ENCODE measurements around the gene EFCAB6.

The EFCAB6 gene

DNA sequence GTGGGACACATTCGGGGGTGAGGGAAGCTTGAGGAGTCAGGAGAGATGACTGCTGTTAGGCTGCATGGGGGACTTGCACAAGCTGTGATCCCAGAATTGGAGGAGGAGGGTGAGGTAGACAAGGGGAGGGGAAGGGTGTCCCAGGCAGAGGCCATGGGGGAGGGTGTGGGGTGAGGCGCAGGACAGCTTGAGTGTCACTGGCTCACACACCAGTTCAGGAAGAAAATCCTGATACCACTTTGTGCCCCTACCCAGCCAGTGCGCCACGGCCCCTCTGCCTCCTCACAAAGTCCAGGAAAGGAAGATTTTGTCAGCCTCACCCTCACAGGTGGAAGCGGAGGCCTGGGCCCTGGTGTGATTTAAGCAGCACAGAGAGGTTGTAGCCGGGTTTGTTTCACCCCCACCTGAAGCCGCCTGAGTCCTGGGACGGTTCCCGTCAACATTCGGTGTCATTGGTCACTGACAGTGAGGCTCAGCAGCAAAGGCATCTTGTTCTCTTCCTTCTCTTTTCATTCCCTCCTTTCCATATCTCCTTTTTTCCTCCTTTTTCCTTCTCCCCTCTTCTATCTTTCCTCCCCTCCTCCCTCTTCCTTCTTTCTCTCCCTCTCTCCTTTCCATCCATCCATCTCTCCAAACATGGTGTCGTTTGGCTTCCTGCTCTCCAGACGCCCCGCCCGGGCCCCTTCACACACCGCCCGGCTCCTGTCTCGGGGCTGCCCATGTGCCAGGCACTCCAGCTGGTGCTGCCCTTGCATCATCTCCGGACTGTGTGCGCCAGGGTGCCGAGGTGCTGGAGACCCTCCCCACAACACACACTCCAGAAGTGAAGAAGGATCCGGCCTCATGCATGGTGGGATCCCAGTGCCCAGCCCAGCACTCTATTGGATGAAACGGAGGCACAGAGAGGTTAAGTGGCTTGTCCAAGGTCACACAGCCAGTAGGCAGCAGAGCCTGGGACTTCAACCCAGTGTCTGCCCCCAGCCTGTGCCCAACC, 311.0 kb downstream of the EFCAB6 start:
- no peak for DNase-seq
- peaks cover 15% of the 10 kb centered on the region for H3K27me3 Mint-ChIP-seq (ENCODE audit: low read depth, poor library complexity)
- no peaks in the 10 kb centered on the region for H3K4me1 Mint-ChIP-seq
- H3K9me3 Mint-ChIP-seq: peaks cover 20% of the 10 kb centered on the region
- H3K36me3 Mint-ChIP-seq (ENCODE audit: low read depth): no peaks in the 10 kb centered on the region
- no peak overlapping the region for H3K4me3 Mint-ChIP-seq
- no peak for TF ChIP-seq CTCF (IDR thresholded peaks at IDR 0.05)
- no peak overlapping the region for H3K27ac Mint-ChIP-seq

- Mint-ChIP-seq H3K4me3 (no peak overlapping the region), H3K27ac (no peak overlapping the region), H3K9me3 (peaks cover 32% of the 10 kb centered on the region), H3K36me3 (ENCODE audit: low read depth) (no peaks in the 10 kb centered on the region), H3K27me3 (ENCODE audit: low read depth, poor library complexity) (peaks cover 12% of the 10 kb centered on the region), H3K4me1 (no peaks in the 10 kb centered on the region)
- no peak for DNase-seq
- no peak for TF ChIP-seq CTCF (IDR thresholded peaks at IDR 0.05)
Measured at GRCh38 chr22:43498856-43499253, 313.2 kb downstream of the EFCAB6 start.

DNA sequence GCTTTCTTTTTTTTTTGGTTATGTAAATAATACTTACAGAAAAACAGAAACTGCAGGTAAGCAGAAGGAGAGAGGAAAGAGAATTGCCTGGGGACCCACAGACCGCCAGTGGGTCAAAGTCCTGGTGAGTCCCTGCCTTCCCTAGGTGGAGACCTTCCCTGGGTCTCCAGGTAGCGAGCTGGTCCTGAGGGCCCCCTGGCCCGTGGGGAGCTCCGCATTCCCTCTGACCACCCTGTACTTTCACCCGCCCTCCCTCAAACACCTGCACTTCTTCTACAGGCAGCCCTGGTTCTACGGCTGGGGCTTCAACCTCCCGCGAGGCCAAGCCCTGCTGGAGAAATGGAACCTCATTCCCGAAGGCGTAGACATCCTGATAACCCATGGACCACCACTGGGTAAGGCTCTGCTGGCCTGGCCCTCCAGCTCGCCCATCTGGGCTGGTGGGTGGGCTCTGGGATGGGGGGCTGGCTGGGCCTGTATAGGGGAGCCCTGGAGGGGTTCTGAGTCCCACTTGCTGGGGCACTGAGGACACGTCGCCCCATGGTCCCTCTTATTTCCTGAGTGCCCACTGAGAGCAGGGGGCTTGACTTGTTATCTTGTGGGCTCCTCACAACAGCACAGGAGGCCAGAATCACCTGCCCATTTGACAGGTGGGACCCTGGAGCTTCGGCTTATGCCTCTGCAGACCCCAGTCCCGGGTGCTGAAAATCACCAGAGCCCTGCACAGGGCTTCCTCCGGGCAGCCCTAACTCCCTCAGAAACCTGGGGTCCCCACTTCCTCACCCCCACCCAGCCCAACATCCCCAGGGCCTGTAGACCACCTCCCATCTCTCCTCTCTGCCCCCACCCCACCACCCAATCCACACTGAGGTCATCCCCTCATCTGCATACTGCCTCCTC, 313.9 kb downstream of the EFCAB6 start:
- H3K27ac Mint-ChIP-seq: no peak overlapping the region
- no peak overlapping the region for H3K4me3 Mint-ChIP-seq
- H3K27me3 Mint-ChIP-seq (ENCODE audit: low read depth, poor library complexity): peaks cover 12% of the 10 kb centered on the region
- H3K9me3 Mint-ChIP-seq: peaks cover 32% of the 10 kb centered on the region
- no peak for TF ChIP-seq CTCF (IDR thresholded peaks at IDR 0.05)
- DNase-seq: no peak
- H3K4me1 Mint-ChIP-seq: no peaks in the 10 kb centered on the region
- H3K36me3 Mint-ChIP-seq (ENCODE audit: low read depth): no peaks in the 10 kb centered on the region

- H3K4me3 Mint-ChIP-seq: no peak overlapping the region
- H3K4me1 Mint-ChIP-seq: no peaks in the 10 kb centered on the region
- no peak for DNase-seq
- peaks cover 23% of the 10 kb centered on the region for H3K9me3 Mint-ChIP-seq
- H3K36me3 Mint-ChIP-seq (ENCODE audit: low read depth): no peaks in the 10 kb centered on the region
- no peak overlapping the region for H3K27ac Mint-ChIP-seq
- no peak for TF ChIP-seq CTCF (IDR thresholded peaks at IDR 0.05)
- peaks cover 12% of the 10 kb centered on the region for H3K27me3 Mint-ChIP-seq (ENCODE audit: low read depth, poor library complexity)
Measured at GRCh38 chr22:43493297-43493696, 318.8 kb downstream of the EFCAB6 start.

DNA sequence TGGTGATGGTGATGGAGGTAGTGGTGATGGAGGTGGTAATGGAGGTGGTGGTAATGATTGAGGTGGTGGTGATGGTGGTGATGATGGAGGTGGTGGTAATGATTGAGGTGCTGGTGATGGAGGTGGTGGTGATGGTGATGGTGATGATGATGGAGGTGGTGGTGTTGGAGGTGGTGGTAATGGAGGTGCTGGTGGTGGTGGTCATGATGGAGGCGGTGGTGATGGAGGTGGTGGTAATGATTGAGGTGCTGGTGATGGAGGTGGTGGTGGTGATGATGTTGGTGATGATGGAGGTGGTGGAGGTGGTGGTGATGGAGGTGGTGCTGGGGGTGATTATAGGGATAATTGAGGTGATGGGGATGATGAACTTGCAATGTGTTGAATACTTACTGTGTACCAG, 320.4 kb downstream of the EFCAB6 start:
- Mint-ChIP-seq H3K9me3 (peaks cover 11% of the 10 kb centered on the region), H3K27ac (no peak overlapping the region), H3K4me3 (no peak overlapping the region), H3K27me3 (ENCODE audit: low read depth, poor library complexity) (peaks cover 16% of the 10 kb centered on the region), H3K36me3 (ENCODE audit: low read depth) (no peaks in the 10 kb centered on the region), H3K4me1 (no peaks in the 10 kb centered on the region)
- DNase-seq: no peak
- TF ChIP-seq CTCF (IDR thresholded peaks at IDR 0.05): no peak

Data from nephron progenitor cell (in vitro differentiated cells).